DND-41 (cell line): ENCODE data around the gene KCMF1.

Experiments
- CTCF ChIP-seq: IDR thresholded peaks from 2 replicates; pipeline ENCODE4 v1.5.1; 2012; ENCODE audit warnings: borderline replicate concordance, low read length, moderate library complexity, mild to moderate bottlenecking; ENCODE audit not compliant: poor library complexity, severe bottlenecking; ENCODE audit errors: extremely low read depth
- EZH2 ChIP-seq: IDR thresholded peaks from 3 replicates; pipeline ENCODE4 v1.6.1; 2012; ENCODE audit warnings: borderline replicate concordance, low read depth, mild to moderate bottlenecking, moderate library complexity, low read length, inconsistent platforms; ENCODE audit not compliant: severe bottlenecking

GRCh38 chr2:84959095-84959565 lies 11.8 kb upstream of the KCMF1 start:
- TF ChIP-seq CTCF = no peak
- TF ChIP-seq EZH2 = no peak
